ENCODE results near the gene PDE5A.

DNA sequence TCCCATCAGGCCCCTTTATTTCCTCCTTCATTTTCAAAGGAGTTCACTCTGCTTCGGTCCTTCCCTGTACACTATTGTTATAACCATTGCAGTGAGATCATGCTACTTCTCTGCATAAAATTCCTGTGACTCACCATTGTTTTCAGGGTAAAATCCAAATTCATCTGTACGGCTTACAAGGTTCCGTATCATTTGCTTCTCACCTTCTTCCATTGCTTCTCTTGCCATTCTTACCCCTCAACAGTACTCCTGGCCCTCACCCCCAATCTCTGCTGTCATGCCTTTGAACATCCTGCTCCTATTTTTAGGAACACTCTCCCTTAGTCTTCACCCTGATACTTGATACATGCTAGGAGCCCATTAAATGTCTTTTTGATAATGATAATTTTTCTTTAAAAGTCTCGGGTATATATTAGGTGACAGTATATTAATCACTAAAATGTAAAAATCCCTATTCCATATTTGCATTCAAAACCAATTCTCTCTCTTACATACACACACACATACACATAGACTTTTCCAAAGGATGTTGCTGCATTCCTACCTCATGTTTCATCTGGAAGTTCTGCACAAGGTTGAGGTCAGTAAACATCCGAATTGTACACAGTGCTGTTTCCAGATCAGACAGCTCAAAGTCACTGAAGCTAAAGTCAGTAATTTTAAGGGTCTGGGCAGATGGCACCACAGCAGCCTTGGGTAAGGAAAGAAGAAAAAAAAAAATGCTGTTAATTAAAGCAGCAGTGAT is 103.4 kb downstream of the PDE5A start:
- no peak for TF ChIP-seq EZH2phosphoT487 (IDR thresholded peaks at IDR 0.05; ENCODE audit: low read depth, severe bottlenecking, unreplicated experiment)
- TF ChIP-seq, protein P1, sequence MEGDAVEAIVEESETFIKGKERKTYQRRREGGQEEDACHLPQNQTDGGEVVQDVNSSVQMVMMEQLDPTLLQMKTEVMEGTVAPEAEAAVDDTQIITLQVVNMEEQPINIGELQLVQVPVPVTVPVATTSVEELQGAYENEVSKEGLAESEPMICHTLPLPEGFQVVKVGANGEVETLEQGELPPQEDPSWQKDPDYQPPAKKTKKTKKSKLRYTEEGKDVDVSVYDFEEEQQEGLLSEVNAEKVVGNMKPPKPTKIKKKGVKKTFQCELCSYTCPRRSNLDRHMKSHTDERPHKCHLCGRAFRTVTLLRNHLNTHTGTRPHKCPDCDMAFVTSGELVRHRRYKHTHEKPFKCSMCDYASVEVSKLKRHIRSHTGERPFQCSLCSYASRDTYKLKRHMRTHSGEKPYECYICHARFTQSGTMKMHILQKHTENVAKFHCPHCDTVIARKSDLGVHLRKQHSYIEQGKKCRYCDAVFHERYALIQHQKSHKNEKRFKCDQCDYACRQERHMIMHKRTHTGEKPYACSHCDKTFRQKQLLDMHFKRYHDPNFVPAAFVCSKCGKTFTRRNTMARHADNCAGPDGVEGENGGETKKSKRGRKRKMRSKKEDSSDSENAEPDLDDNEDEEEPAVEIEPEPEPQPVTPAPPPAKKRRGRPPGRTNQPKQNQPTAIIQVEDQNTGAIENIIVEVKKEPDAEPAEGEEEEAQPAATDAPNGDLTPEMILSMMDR (IDR thresholded peaks at IDR 0.05; ENCODE audit: poor library complexity) = no peak
